NCI-H2107 (cell line): ENCODE results near the gene TERT.
A peak's percentile ranks its signal among the peaks of the same experiment; 100 is the strongest.
"Not testable (repeated sequence)": the region's sequence is repeated elsewhere in the genome, so short reads cannot be mapped to it uniquely, and the experiment has no call there.

Experiments used
- DNase-seq: peaks from one replicate; lab custom pipeline; 2025; lab: John Stamatoyannopoulos, UW

The TERT gene

GRCh38 chr5:1330847-1331831 is 36.3 kb upstream of the TERT start:
- no peak for DNase-seq

- DNase-seq: no peak
Observed at GRCh38 chr5:1330146-1330846, 35.4 kb upstream of the TERT start.

- no peak for DNase-seq
Observed at GRCh38 chr5:1329111-1329579, 34.3 kb upstream of the TERT start.

GRCh38 chr5:1328237-1329110 is 33.6 kb upstream of the TERT start:
- not testable (repeated sequence) for DNase-seq

- DNase-seq: not testable (repeated sequence)
Observed at GRCh38 chr5:1326901-1327756, 32.3 kb upstream of the TERT start.

GRCh38 chr5:1326532-1326875 is 31.6 kb upstream of the TERT start:
- not testable (repeated sequence) for DNase-seq

GRCh38 chr5:1325870-1326531 is 31.1 kb upstream of the TERT start:
- no peak for DNase-seq

- DNase-seq: no peak
Observed at GRCh38 chr5:1325191-1325741, 30.4 kb upstream of the TERT start.

GRCh38 chr5:1324719-1325190 is 29.9 kb upstream of the TERT start:
- DNase-seq: no peak

GRCh38 chr5:1324301-1324700 is 29.4 kb upstream of the TERT start:
- no peak for DNase-seq

GRCh38 chr5:1323803-1324173 is 28.9 kb upstream of the TERT start:
- DNase-seq: no peak

- DNase-seq: no peak
Observed at GRCh38 chr5:1322955-1323802, 28.3 kb upstream of the TERT start.

GRCh38 chr5:1322036-1322900 is 27.4 kb upstream of the TERT start:
- DNase-seq: no peak

- DNase-seq: no peak
Observed at GRCh38 chr5:1321576-1321975, 26.7 kb upstream of the TERT start.

GRCh38 chr5:1320436-1321344 is 25.8 kb upstream of the TERT start:
- DNase-seq: no peak

GRCh38 chr5:1319436-1320256 is 24.8 kb upstream of the TERT start:
- peak; percentile 56 for DNase-seq
